ENCODE data around the gene DOCK4. TPM values are rescaled to one million over a fixed set of nuclear protein-coding genes. Genes with fewer than 3 reads are reported as not detected.
A peak's percentile ranks its signal among the peaks of the same experiment; 100 is the strongest.

Gene DOCK4
- total RNA-seq, 1 donor from 2014 or later = 51.2 TPM

DNA sequence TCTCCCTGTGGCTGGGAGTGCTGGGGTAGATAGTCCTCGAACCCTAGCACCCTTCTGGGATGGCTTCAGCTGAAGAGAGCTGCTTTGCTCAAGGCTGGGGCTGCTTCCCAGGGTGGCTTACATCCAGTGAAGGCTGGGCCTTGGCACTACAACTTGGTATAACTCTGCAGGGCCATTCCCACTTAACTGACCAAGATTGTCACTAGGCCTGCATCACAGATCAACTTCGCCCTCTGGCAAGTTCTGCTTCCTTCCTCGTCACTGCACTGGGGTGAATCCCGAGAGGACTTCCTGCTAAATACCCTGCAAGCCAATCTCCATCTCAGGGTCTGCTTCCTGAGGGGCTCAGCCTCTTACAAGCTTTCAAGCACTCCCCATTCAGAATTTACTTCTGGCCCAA, 195.2 kb downstream of the DOCK4 start:
- intact Hi-C loops (cut with DNase I) = no loop called here
- peak; percentile 27 for ATAC-seq
- no peak for DNase-seq (ENCODE audit: low spot score)

GRCh38 chr7:112010109-112010508, 196.1 kb downstream of the DOCK4 start:
- intact Hi-C loops (cut with DNase I) = no loop called here
- DNase-seq (ENCODE audit: low spot score) (no peak), ATAC-seq (peak; percentile 35)

- DNase-seq (ENCODE audit: low spot score) (no peak), ATAC-seq (no peak)
- intact Hi-C loops (cut with DNase I) = no loop called here
Measured at GRCh38 chr7:112009081-112009480, 197.1 kb downstream of the DOCK4 start.

DNA sequence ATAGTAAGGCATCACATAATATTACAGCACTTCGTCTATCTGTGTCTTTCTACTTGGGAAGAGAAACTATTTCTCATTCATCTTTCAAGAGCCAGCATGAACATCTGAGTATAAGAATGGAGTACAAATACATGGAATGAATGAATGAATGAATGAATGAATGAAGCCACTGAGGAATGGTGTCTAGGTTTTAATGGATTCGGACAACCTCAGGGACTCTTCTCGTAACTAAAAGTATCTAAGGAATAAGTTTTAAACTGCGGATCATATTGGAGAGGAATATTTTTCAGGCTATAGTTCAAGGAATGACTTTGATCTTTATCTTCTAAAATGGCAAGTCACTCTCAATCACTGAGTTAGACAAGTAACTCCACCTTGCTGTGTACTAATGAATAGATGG, 199.0 kb downstream of the DOCK4 start:
- intact Hi-C loops (cut with DNase I) = no loop called here
- no peak for ATAC-seq
- DNase-seq (ENCODE audit: low spot score) = no peak

GRCh38 chr7:112006071-112006470, 200.1 kb downstream of the DOCK4 start:
- DNase-seq (ENCODE audit: low spot score) (no peak), ATAC-seq (no peak)
- intact Hi-C loops (cut with DNase I) = no loop called here

GRCh38 chr7:112005205-112005775, 200.9 kb downstream of the DOCK4 start:
- intact Hi-C loops (cut with DNase I) = no loop called here
- no peak for ATAC-seq
- no peak for DNase-seq (ENCODE audit: low spot score)

DNA sequence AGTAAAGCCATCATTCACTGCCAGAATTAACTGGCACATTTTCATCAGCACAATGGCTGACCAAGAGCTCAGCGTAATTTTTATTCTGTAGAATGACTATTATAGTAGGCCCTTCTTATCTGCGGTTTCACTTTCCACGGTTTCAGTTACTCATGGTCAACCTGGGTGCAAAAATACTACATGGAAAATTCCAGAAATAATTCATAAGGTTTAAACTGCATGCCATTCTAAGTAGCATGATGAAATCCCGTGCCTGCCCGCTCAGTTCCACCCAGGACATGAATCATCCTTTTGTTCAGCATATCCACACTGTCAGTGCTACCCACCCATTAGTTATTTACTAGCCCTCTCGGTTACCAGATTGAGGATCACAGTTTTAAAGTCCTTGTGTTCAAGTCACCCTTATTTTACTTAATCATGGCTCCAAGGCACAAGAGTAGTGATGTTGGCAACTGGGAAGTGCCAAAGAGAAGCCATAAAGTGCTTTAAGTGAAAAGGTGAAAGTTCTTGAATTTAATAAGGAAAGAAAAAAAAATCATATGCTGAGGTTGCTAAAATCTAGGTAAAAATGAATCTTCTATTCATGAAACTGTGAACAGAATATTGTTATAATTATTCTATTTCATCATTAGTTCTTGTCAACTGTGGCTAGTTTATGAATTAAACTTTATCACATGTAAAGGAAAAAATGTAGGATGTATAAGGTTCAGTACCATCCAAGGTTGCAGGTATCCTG, 204.9 kb downstream of the DOCK4 start:
- DNase-seq (ENCODE audit: low spot score) = no peak
- intact Hi-C loops (cut with DNase I) = no loop called here
- ATAC-seq = no peak

GRCh38 chr7:111998326-111998725, 207.9 kb downstream of the DOCK4 start:
- ATAC-seq = no peak
- no peak for DNase-seq (ENCODE audit: low spot score)
- intact Hi-C loops (cut with DNase I) = no loop called here

DNA sequence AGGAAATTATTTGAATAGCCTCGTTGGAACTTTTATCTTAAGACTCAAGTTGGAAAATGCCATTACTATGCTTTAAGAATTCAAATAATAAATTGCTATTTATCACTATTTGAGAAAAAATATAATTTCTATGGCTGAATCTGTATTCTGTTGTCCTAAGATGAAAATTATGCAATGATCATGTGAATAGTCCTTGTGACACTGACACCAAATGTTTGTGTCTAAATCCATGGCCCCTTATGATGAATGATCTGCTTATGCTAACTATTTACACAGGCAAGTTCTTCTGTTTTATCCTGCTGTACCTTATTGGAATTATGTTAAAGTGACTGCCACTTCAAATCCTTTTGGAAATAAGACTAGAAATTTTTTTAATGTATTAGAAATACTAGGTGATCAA, 208.7 kb downstream of the DOCK4 start:
- no peak for ATAC-seq
- intact Hi-C loops (cut with DNase I) = no loop called here
- DNase-seq (ENCODE audit: low spot score) = no peak

DNA sequence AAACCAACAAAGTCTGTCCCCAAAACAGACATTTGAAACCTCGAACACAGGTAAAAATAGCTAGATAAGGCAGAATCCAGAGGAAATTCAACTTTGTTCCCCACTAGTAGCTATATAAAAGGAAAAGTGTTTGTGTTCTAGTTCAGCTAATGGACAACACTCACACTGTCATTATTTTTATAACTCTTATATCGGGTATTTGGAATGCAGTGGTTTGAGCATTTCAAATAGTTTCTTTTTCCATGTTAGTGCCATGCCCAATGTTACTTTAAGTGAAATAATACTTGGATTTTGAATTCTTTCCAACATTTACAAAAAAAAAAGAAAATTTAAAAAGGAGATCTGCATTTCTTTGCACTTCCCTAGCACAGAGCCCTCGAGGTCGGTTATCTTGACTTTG, 213.6 kb downstream of the DOCK4 start:
- intact Hi-C loops (cut with DNase I) = no loop called here
- no peak for ATAC-seq
- no peak for DNase-seq (ENCODE audit: low spot score)

DNA sequence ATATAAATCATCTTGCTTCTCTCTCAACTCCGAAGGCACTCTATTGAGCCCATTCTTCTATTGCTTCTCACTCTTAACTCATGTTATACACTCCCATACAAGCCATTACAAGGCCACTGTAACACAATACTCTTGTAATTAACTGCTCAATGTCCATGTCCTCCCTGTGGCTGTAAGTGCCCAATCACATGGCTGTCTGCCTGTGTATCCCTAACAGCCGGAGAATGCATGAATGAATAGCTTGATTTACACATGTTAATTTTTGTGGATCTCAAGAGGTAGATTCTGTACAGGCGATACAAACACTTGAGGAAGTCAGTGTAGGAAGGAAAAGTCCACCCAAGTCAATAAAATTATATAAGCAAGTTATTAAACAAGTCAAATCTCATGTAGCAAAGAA, 215.6 kb downstream of the DOCK4 start:
- DNase-seq (ENCODE audit: low spot score) (no peak), ATAC-seq (no peak)
- intact Hi-C loops (cut with DNase I) = no loop called here

- intact Hi-C loops (cut with DNase I) = no loop called here
- ATAC-seq (no peak), DNase-seq (ENCODE audit: low spot score) (no peak)
Measured at GRCh38 chr7:111987886-111988285, 218.3 kb downstream of the DOCK4 start.

GRCh38 chr7:111987115-111987826, 218.9 kb downstream of the DOCK4 start:
- ATAC-seq (peak; percentile 47), DNase-seq (ENCODE audit: low spot score) (no peak)
- intact Hi-C loops (cut with DNase I) = no loop called here

GRCh38 chr7:111986601-111987000, 219.6 kb downstream of the DOCK4 start:
- intact Hi-C loops (cut with DNase I) = no loop called here
- no peak for DNase-seq (ENCODE audit: low spot score)
- ATAC-seq = no peak

GRCh38 chr7:111985798-111986197, 220.4 kb downstream of the DOCK4 start:
- no peak for DNase-seq (ENCODE audit: low spot score)
- intact Hi-C loops (cut with DNase I) = no loop called here
- ATAC-seq = no peak

DNA sequence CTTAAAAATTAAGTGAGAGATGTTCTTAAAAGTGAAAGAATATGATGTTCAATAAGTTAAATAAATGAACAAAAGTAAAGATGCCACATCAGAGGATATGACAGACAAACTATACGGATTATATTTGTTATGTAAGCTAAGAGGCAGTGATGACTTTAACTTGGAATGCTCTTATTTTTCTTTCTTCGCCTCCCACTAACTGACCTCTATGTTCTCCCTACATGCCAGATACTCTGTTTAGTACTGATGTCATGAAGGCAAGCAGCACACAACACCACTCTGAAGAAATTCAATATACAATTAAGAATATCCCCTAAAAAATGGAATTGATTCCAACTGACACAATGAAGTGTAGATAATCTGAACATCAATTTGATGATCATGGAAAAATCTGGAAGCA, 223.4 kb downstream of the DOCK4 start:
- intact Hi-C loops (cut with DNase I) = no loop called here
- DNase-seq (ENCODE audit: low spot score) = no peak
- ATAC-seq = no peak

DNA sequence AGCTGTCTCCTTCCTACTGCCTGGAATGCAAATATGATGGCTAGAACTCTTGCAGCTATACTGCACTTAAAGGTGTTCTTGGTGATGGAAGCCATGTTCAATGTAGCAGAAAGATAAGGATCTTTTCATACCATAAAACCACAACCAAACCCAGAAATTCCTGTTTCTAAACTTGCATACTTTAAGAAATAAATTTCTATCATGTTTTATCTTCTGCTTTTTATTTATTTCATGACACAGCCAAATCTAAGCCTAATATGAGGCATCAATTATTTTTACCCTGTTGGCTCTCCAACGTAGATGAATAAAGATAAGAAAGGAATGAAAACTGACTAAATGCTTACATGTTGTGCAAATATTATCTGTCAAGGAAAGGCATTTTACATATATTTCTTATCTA, 224.1 kb downstream of the DOCK4 start:
- no peak for DNase-seq (ENCODE audit: low spot score)
- intact Hi-C loops (cut with DNase I) = no loop called here

GRCh38 chr7:111980725-111981124, 225.5 kb downstream of the DOCK4 start:
- intact Hi-C loops (cut with DNase I) = no loop called here

More for the DNA sequence above, 224.1 kb downstream of the DOCK4 start:
- ATAC-seq = no peak

DNA sequence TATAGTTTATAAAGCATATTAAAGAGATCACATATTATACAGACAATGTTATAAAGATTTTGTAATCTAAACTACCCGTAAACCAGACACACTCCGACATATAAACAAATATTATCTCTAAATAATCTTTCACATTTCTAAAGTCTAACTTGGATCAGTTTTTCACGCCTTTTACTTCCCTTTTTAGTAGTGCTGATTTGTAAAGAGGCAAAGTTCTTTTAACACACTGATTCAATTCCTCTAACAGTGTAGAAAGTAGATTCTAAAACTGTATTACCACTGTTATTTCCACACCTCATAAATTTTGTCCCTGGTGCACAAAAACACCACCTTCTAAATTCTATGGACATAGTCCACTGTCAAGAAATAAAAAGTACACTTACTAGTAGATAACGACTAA, 230.9 kb downstream of the DOCK4 start:
- no peak for ATAC-seq
- intact Hi-C loops (cut with DNase I) = no loop called here

More at GRCh38 chr7:111980725-111981124, 225.5 kb downstream of the DOCK4 start:
- ATAC-seq (no peak), DNase-seq (ENCODE audit: low spot score) (no peak)

DNA sequence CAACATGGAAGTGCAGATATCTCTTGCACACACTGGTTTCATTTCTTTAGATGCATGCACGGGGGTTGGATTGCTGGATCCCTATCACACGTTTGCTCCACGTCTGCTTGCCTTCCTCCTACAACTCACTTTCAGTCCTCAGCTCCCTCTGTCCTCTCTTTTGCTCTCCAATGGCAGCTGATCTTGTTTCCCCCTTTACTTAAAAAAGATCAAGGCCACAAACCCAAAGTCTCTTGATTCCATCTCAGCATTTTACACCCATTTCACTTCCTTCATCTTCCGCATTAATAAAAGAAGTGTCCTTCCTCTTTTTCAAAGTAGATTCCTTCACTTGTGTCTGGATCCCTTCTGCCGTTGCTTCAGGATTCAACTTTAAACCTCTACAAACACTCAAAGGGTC, 245.2 kb downstream of the DOCK4 start:
- no peak for DNase-seq (ENCODE audit: low spot score)
- intact Hi-C loops (cut with DNase I) = no loop called here

More for the DNA sequence above, 230.9 kb downstream of the DOCK4 start:
- no peak for DNase-seq (ENCODE audit: low spot score)

More for the DNA sequence above, 245.2 kb downstream of the DOCK4 start:
- no peak for ATAC-seq

Measured in sciatic nerve (tissue), 2 donors.